Prostate gland (tissue), 2 donors: ENCODE data around the gene PLA2G2F.

Experiments used
- POLR2A ChIP-seq: fragments of 450-650 bp; IDR thresholded peaks from one replicate; pipeline ENCODE4 v1.6.1; 2016; ENCODE audit warnings: antibody characterized with exemption, mild to moderate bottlenecking
- TF ChIP-seq, protein P1 (sequence below), 4 experiments: fragments of 200-600 bp in 2 of 4; fragments of 450-650 bp in 2 of 4; sonication (generic) in 2 of 4; IDR thresholded peaks; 1 replicate in 3 of 4; 2 replicates in 1 of 4; pipeline ENCODE4 v1.5.1; 2016 to 2019; ENCODE audit warnings: antibody characterized with exemption in 4 of 4, mild to moderate bottlenecking in 2 of 4, moderate library complexity in 2 of 4

DNA sequence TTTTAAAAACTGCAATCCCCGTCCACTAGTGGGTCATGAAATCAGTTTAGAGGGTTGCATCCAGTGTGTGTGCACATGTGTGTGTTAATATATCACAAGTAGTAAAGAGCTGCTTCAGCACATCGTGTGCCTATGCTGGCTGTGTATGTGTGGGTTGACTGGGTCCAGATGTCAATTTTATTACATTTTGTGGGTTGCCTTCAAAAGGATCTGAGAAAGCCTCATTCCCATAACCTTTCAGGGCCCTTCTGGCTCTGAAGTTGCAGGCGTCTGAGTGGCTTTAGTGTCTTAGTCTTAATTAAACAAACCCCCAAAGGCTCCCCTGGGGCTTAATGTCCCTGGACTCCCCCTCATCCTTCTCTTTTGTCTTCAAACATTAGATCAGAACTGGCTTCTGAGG, 39.6 kb upstream of the PLA2G2F start:
- no peak for TF ChIP-seq POLR2A
- TF ChIP-seq, protein P1, sequence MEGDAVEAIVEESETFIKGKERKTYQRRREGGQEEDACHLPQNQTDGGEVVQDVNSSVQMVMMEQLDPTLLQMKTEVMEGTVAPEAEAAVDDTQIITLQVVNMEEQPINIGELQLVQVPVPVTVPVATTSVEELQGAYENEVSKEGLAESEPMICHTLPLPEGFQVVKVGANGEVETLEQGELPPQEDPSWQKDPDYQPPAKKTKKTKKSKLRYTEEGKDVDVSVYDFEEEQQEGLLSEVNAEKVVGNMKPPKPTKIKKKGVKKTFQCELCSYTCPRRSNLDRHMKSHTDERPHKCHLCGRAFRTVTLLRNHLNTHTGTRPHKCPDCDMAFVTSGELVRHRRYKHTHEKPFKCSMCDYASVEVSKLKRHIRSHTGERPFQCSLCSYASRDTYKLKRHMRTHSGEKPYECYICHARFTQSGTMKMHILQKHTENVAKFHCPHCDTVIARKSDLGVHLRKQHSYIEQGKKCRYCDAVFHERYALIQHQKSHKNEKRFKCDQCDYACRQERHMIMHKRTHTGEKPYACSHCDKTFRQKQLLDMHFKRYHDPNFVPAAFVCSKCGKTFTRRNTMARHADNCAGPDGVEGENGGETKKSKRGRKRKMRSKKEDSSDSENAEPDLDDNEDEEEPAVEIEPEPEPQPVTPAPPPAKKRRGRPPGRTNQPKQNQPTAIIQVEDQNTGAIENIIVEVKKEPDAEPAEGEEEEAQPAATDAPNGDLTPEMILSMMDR (IDR thresholded peaks at IDR 0.05): no peak
